ENCODE results near the gene DUSP14. TPM values are rescaled to one million over a fixed set of nuclear protein-coding genes. Genes with fewer than 3 reads are reported as not detected.

DUSP14 gene
- polyA plus RNA-seq, 1 of the 3 experiments (the other 2 are of a cell fraction): 85.8 TPM

GRCh38 chr17:37500378-37500777, 10.7 kb downstream of the DUSP14 start:
- no peak overlapping the region for H3K27ac ChIP-seq (ENCODE audit: low read depth in 2 of 2, low read length in 1 of 2)
- H3K4me1 ChIP-seq (ENCODE audit: control insufficient read depth in 1 of 2, insufficient read depth in 2 of 2, low read depth in 1 of 2, low read length in 1 of 2): no peaks in the 10 kb centered on the region
- H3K4me3 ChIP-seq (ENCODE audit: low read depth in 2 of 2, low read length in 1 of 2): no peak overlapping the region
- no peak overlapping the region for H3K4me2 ChIP-seq
- peaks cover 64% of the 10 kb centered on the region for H4K20me1 ChIP-seq (ENCODE audit: insufficient read depth)
- no peaks in the 10 kb centered on the region for H3K9me3 ChIP-seq
- no peak for DNase-seq
- no peaks in the 10 kb centered on the region for H3K27me3 ChIP-seq (ENCODE audit: insufficient read depth)
- H3K36me3 ChIP-seq (replicated peaks in 1 of 2; ENCODE audit: control insufficient read depth in 1 of 2, insufficient read depth in 2 of 2, low read length in 1 of 2): peaks cover 0 to 15% of the 10 kb centered on the region in 2 experiments
- H3K79me2 ChIP-seq (ENCODE audit: insufficient read depth): peaks cover 100% of the 10 kb centered on the region
- no peak overlapping the region for H3K9ac ChIP-seq
- TF ChIP-seq MXI1 (IDR thresholded peaks at IDR 0.05; ENCODE audit: low read depth, low read length) (no peak), RXRA (IDR thresholded peaks at IDR 0.05; ENCODE audit: borderline replicate concordance, low read depth) (no peak), USF2 (IDR thresholded peaks at IDR 0.05; ENCODE audit: borderline replicate concordance, low read depth, low read length) (no peak), POLR2AphosphoS5 (IDR thresholded peaks at IDR 0.05; ENCODE audit: low read depth, low read length) (no peak)
- H2AFZ ChIP-seq (ENCODE audit: low read depth): no peak overlapping the region
- POLR2A ChIA-PET: no interaction called here
- CTCF ChIA-PET: no interaction called here
- peaks cover 3% of the 10 kb centered on the region for H3F3A ChIP-seq (replicated peaks; ENCODE audit: insufficient read depth)
- no peaks in the 10 kb centered on the region for H3K9me2 ChIP-seq

GRCh38 chr17:37502009-37502936, 12.6 kb downstream of the DUSP14 start:
- H3K4me2 ChIP-seq: no peak overlapping the region
- 94% methylated on average over 10 of the region's 10 CpGs for WGBS (ENCODE audit: low lambda C conversion rate)
- CTCF ChIA-PET: interaction anchor here (1.2 kb wide), 1 partner anchor 129 kb away, joined by 3 read pairs; no protein-coding TSS in a partner anchor
- POLR2A ChIA-PET: no interaction called here
- peaks cover 100% of the 10 kb centered on the region for H3K79me2 ChIP-seq (ENCODE audit: insufficient read depth)
- H3K27ac ChIP-seq (ENCODE audit: low read depth in 2 of 2, low read length in 1 of 2): no peak overlapping the region
- no peaks in the 10 kb centered on the region for H3K9me3 ChIP-seq
- no peak overlapping the region for H3K9ac ChIP-seq
- H3K9me2 ChIP-seq: no peaks in the 10 kb centered on the region
- DNase-seq: no peak
- peaks cover 0 to 8% of the 10 kb centered on the region in 2 experiments; a peak in 1 of 4 replicates for H3K4me1 ChIP-seq (ENCODE audit: control insufficient read depth in 1 of 2, insufficient read depth in 2 of 2, low read depth in 1 of 2, low read length in 1 of 2)
- no peak overlapping the region for H3K4me3 ChIP-seq (ENCODE audit: low read depth in 2 of 2, low read length in 1 of 2)
- H3F3A ChIP-seq (replicated peaks; ENCODE audit: insufficient read depth): peaks cover 6% of the 10 kb centered on the region
- TF ChIP-seq SIN3A (IDR thresholded peaks at IDR 0.05; ENCODE audit: borderline replicate concordance, low read depth, low read length) (no peak), MAX (IDR thresholded peaks at IDR 0.05; ENCODE audit: low read depth) (no peak), MEF2A (IDR thresholded peaks at IDR 0.05; ENCODE audit: borderline replicate concordance, low read depth) (no peak), YY1 (IDR thresholded peaks at IDR 0.05; ENCODE audit: low read depth) (no peak), ZBTB33 (IDR thresholded peaks at IDR 0.05; ENCODE audit: borderline replicate concordance, low read depth) (no peak), POLR2AphosphoS5 (IDR thresholded peaks at IDR 0.05; ENCODE audit: low read depth, low read length) (no peak), CTCF (IDR thresholded peaks at IDR 0.05) (no peak), GABPA (IDR thresholded peaks at IDR 0.05; ENCODE audit: low read depth) (no peak), EP300 (IDR thresholded peaks at IDR 0.05; ENCODE audit: borderline replicate concordance in 1 of 2, low read depth in 1 of 2, low read length in 1 of 2) (no peak), JUND (IDR thresholded peaks at IDR 0.05) (no peak), EZH2phosphoT487 (IDR thresholded peaks at IDR 0.05; ENCODE audit: borderline replicate concordance, low read depth) (no peak), RCOR1 (IDR thresholded peaks at IDR 0.05; ENCODE audit: low read length) (no peak), ELF1 (IDR thresholded peaks at IDR 0.05) (no peak), USF1 (IDR thresholded peaks at IDR 0.05; ENCODE audit: borderline replicate concordance, low read depth) (no peak), USF2 (IDR thresholded peaks at IDR 0.05; ENCODE audit: borderline replicate concordance, low read depth, low read length) (no peak), TEAD4 (IDR thresholded peaks at IDR 0.05; ENCODE audit: borderline replicate concordance, insufficient read depth) (no peak)
- H3K27me3 ChIP-seq (ENCODE audit: insufficient read depth): no peaks in the 10 kb centered on the region
- H4K20me1 ChIP-seq (ENCODE audit: insufficient read depth): peaks cover 74% of the 10 kb centered on the region
- H2AFZ ChIP-seq (ENCODE audit: low read depth): no peak overlapping the region
- H3K36me3 ChIP-seq (replicated peaks in 1 of 2; ENCODE audit: control insufficient read depth in 1 of 2, insufficient read depth in 2 of 2, low read length in 1 of 2): peaks cover 0 to 15% of the 10 kb centered on the region in 2 experiments
